HG03439 (cell line): ENCODE measurements around the gene TWSG1.

Source experiments
- ATAC-seq: cut with Tn5 transposase; IDR thresholded peaks from one replicate; pipeline ENCODE4 v1.9.1; 2021; ENCODE audit warnings: mild to moderate bottlenecking, moderate library complexity; ENCODE audit not compliant: unreplicated experiment

The TWSG1 gene

GRCh38 chr18:9334329-9334972 lies at the start of gene TWSG1:
Gene TWSG1 (plus strand): TSS chr18:9334773. CDS start chr18:9337230, 2,457 bp downstream.
- ATAC-seq, result peak; percentile 85

- ATAC-seq, result no peak
These were observed 49.0 kb upstream of the TWSG1 start for GRCh38 chr18:9285604-9286003.

GRCh38 chr18:9287036-9287435 lies 47.5 kb upstream of the TWSG1 start:
- no peak for ATAC-seq

- no peak for ATAC-seq
These were observed 44.9 kb upstream of the TWSG1 start for GRCh38 chr18:9289698-9290097.

- no peak for ATAC-seq
These were observed 44.4 kb upstream of the TWSG1 start for GRCh38 chr18:9290156-9290555.

- no peak for ATAC-seq
These were observed 42.5 kb upstream of the TWSG1 start for GRCh38 chr18:9292047-9292446.

- no peak for ATAC-seq
These were observed 40.6 kb upstream of the TWSG1 start for GRCh38 chr18:9293948-9294347.

- ATAC-seq, result no peak
These were observed 38.2 kb upstream of the TWSG1 start for GRCh38 chr18:9296233-9297006.

- no peak for ATAC-seq
These were observed 37.6 kb upstream of the TWSG1 start for GRCh38 chr18:9297007-9297393.

GRCh38 chr18:9304388-9305070 lies 30.0 kb upstream of the TWSG1 start:
- no peak for ATAC-seq

GRCh38 chr18:9319333-9319732 lies 15.2 kb upstream of the TWSG1 start:
- no peak for ATAC-seq

GRCh38 chr18:9321017-9321452 lies 13.5 kb upstream of the TWSG1 start:
- ATAC-seq, result no peak

GRCh38 chr18:9321736-9322135 lies 12.8 kb upstream of the TWSG1 start:
- no peak for ATAC-seq

GRCh38 chr18:9322744-9323143 lies 11.8 kb upstream of the TWSG1 start:
- no peak for ATAC-seq

- no peak for ATAC-seq
These were observed 10.7 kb upstream of the TWSG1 start for GRCh38 chr18:9323750-9324445.

- ATAC-seq, result no peak
These were observed 8.9 kb upstream of the TWSG1 start for GRCh38 chr18:9325716-9326115.

- ATAC-seq, result no peak
These were observed 5.8 kb upstream of the TWSG1 start for GRCh38 chr18:9328776-9329175.

- ATAC-seq, result no peak
These were observed 5.1 kb upstream of the TWSG1 start for GRCh38 chr18:9329471-9329870.

GRCh38 chr18:9330419-9330818 lies 4.2 kb upstream of the TWSG1 start:
- no peak for ATAC-seq

- peak; percentile 24 for ATAC-seq
These were observed 888 bp upstream of the TWSG1 start for GRCh38 chr18:9333441-9334328.
